BLaER1 treated with 17β-estradiol and CSF1 and Interleukin-3, amounts not matched to agents 10 nM and 100 nM (cell line): ENCODE measurements around the gene VOPP1.
"Not testable (repeated sequence)": the region's sequence is repeated elsewhere in the genome, so short reads cannot be mapped to it uniquely, and the experiment has no call there.

Source experiments
- H3K27ac ChIP-seq, 11 experiments: shearing (Covaris generic); formaldehyde crosslinking; 2 replicates each; pipeline ENCODE4 v1.8.1; 2022
- H3K27me3 ChIP-seq, 11 experiments: shearing (Covaris generic); formaldehyde crosslinking; 2 replicates each; pipeline ENCODE4 v1.8.1; 2022
- H3K36me3 ChIP-seq, 11 experiments: shearing (Covaris generic); formaldehyde crosslinking; 2 replicates each; pipeline ENCODE4 v1.8.1; 2022
- H3K4me1 ChIP-seq, 10 experiments: shearing (Covaris generic); formaldehyde crosslinking; 2 replicates each; pipeline ENCODE4 v1.8.1; 2022
- H3K4me2 ChIP-seq, 11 experiments: shearing (Covaris generic); formaldehyde crosslinking; 2 replicates each; pipeline ENCODE4 v1.8.1; 2022
- H3K4me3 ChIP-seq, 10 experiments: shearing (Covaris generic); formaldehyde crosslinking; 2 replicates each; pipeline ENCODE4 v1.8.1; 2022
- H3K9ac ChIP-seq, 11 experiments: shearing (Covaris generic); formaldehyde crosslinking; 2 replicates each; pipeline ENCODE4 v1.8.1; 2022
- H3K9me3 ChIP-seq, 11 experiments: shearing (Covaris generic); formaldehyde crosslinking; replicated peaks in 1 of 11; 2 replicates each; pipeline ENCODE4 v1.8.1; 2022
- H4K20me1 ChIP-seq, 11 experiments: shearing (Covaris generic); formaldehyde crosslinking; 2 replicates each; pipeline ENCODE4 v1.8.1; 2022
- Cebpa-rat ChIP-seq, 11 experiments: shearing (Covaris generic); IDR thresholded peaks; 2 replicates each; pipeline ENCODE4 v1.8.1; 2022

Gene VOPP1

DNA sequence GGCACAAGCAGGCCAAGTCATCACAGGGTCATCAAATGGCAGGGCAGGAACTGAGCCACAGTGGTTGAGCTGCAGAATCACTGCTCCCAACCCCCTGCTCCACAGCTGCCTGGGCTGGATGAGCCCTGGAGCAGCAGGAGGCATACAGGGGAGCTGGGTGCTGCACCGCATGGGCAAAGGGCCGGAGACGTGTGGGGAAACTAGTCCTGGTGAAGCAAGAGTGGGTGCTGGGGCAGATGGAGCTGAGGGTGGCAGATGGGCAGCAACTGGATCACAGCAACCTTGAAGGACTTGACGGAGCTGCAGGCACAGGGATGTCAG is 16.0 kb upstream of the VOPP1 start:
- H4K20me1 ChIP-seq = no peaks in the 10 kb centered on the region; a peak in 1 of 22 replicates
- peaks cover 18 to 35% (median 31%) of the 10 kb centered on the region in 10 experiments; a peak in 19 of 20 replicates for H3K4me1 ChIP-seq
- no peaks in the 10 kb centered on the region for H3K9me3 ChIP-seq
- peak overlapping the region in 10 of 11 experiments; percentile 9 to 62 (median 28); a peak in 15 of 22 replicates for H3K4me2 ChIP-seq
- no peak overlapping the region for H3K27ac ChIP-seq
- H3K9ac ChIP-seq = no peak overlapping the region
- TF ChIP-seq Cebpa-rat (IDR thresholded peaks at IDR 0.05) = no peak
- no peaks in the 10 kb centered on the region for H3K36me3 ChIP-seq
- no peak overlapping the region for H3K4me3 ChIP-seq
- no peaks in the 10 kb centered on the region for H3K27me3 ChIP-seq

DNA sequence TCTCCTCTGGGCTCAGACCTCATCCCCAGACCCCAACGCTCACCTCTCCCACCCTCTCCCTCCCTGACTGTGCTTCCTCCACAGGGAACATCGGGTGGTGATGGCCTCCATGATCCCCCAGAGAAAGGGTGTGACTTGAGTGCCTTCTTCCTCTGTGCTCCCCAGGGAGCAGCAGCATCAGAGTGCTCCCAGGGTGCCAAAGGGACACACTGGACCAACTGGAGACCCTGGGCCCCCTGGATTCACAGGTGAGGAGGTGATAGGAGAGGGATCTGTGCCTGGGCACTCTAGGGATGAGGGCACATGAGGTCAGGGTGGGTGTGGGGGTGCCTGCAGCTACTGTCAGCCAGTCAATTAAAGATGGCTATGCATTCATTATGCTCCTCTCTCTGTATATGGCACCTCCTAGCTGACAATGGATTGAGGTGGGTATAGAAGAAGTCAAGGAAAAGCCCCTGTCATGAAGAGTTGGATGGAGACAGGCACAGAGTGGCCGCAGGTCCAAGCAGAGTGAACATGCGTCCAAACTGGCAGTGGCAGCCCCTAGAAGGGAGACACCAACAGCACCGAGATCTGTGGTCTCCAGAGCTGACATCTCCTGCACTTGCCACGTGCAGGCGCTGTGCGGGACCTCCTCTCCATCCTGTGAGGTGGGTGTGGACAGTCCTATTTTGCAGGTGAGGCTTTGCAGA is 15.5 kb upstream of the VOPP1 start:
- H3K27ac ChIP-seq = no peak overlapping the region
- no peaks in the 10 kb centered on the region for H3K36me3 ChIP-seq
- no peak for TF ChIP-seq Cebpa-rat (IDR thresholded peaks at IDR 0.05)
- H3K4me3 ChIP-seq = no peak overlapping the region
- no peaks in the 10 kb centered on the region for H3K9me3 ChIP-seq
- no peak overlapping the region for H3K9ac ChIP-seq
- no peaks in the 10 kb centered on the region for H3K27me3 ChIP-seq
- peaks cover 18 to 34% (median 28%) of the 10 kb centered on the region in 10 experiments; a peak in 19 of 20 replicates for H3K4me1 ChIP-seq
- H4K20me1 ChIP-seq = no peaks in the 10 kb centered on the region; a peak in 1 of 22 replicates
- H3K4me2 ChIP-seq = peak overlapping the region in 9 of 11 experiments; percentile 9 to 62 (median 26); a peak in 11 of 22 replicates

DNA sequence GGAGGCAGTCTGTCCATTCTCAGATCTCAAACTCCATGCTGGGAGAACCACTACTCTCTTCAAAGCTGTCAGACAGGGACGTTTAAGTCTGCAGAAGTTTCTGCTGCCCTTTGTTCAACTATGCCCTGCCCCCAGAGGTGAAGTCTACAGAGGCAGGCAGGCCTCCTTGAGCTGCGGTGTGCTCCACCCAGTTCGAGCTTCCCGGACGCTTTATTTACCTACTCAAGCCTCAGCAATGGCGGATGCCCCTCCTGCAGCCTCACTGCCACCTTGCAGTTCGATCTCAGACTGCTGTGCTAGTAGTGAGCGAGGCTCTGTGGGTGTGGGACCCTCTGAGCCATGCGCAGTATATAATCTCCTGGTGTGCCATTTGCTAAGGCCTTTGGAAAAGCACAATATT is 10.4 kb upstream of the VOPP1 start:
- not testable (repeated sequence) for H3K36me3 ChIP-seq, H4K20me1 ChIP-seq, H3K9ac ChIP-seq, H3K4me3 ChIP-seq, H3K4me2 ChIP-seq, H3K27ac ChIP-seq, H3K27me3 ChIP-seq, H3K9me3 ChIP-seq
- peaks cover 6 to 10% (median 9%) of the 10 kb centered on the region in 10 experiments; a peak in 18 of 20 replicates for H3K4me1 ChIP-seq

DNA sequence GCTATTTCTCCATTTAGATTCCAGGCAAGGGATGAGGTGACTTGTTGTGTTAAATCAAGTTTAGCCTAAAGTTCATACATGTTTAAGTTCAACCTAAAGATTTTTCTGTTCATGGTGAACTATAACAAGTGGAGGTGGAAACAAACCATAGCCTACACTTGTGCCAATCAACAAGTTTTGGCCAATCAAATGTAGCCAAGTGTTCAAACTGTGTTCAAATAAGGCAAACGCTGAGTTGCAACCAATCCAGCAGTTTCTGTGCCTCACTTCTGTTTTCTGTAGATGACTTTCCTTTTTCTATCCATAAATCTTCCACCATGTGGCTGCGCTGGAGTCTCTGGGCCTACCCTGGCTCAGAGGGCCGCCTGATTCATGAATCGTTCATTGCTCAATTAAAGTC is 4.5 kb upstream of the VOPP1 start:
- no peaks in the 10 kb centered on the region for H4K20me1 ChIP-seq
- H3K9me3 ChIP-seq = no peaks in the 10 kb centered on the region
- no peak overlapping the region for H3K4me3 ChIP-seq
- no peaks in the 10 kb centered on the region for H3K36me3 ChIP-seq
- H3K9ac ChIP-seq = no peak overlapping the region
- H3K4me1 ChIP-seq = peaks cover 20 to 24% (median 22%) of the 10 kb centered on the region in 10 experiments
- no peak for TF ChIP-seq Cebpa-rat (IDR thresholded peaks at IDR 0.05)
- no peak overlapping the region for H3K4me2 ChIP-seq
- H3K27me3 ChIP-seq = no peaks in the 10 kb centered on the region
- no peak overlapping the region for H3K27ac ChIP-seq

DNA sequence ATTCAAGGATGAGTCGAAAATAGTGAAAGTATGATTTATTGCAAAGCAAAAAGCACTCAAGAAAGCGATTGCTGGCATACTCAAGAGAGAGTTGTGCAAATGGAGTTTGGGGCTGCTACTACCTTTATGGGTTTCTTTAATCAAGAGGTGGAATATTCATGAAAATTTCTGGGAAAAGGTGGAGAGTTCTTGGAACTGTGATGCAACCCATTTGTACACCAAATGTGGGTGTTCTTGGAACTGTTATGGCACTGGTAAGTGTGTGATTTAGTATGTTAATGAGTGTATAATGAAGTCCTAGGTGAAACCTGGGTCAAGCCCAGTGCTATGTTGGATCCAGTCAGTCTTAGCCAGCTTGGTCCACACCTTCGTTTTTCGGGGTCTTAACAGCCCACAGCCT is 3.4 kb upstream of the VOPP1 start:
- Histone ChIP-seq H4K20me1 (peaks cover under 1 to 7% (median 4%) of the 10 kb centered on the region in 11 experiments; a peak in 17 of 22 replicates), H3K27me3 (no peaks in the 10 kb centered on the region), H3K4me1 (peaks cover 25 to 30% (median 28%) of the 10 kb centered on the region in 10 experiments), H3K36me3 (no peaks in the 10 kb centered on the region), H3K9me3 (no peaks in the 10 kb centered on the region), H3K4me3 (no peak overlapping the region), H3K9ac (no peak overlapping the region), H3K4me2 (no peak overlapping the region), H3K27ac (no peak overlapping the region)
- TF ChIP-seq Cebpa-rat (IDR thresholded peaks at IDR 0.05) = no peak

DNA sequence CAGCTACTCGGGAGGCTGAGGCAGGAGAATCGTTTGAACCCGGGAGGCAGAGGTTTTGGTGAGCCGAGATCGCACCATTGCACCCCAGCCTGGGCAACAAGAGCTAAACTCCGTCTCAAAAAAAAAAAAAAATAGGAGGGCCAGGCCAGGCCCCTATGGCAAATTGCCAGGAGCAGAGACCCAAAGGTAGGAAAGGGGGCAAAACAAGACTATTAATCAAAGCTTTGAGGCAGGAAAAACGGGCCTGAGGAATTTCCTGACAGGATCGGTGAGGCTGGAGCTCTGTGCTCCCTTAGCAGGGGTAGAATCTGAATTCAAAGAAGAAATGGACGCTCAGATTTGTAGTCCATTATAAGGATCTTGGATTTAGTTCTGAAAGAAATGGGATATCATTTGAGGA is 2.8 kb upstream of the VOPP1 start:
- Histone ChIP-seq H3K4me2 (peak overlapping the region in 2 of 11 experiments; percentile 90 to 96; a peak in 3 of 22 replicates), H3K27me3 (no peaks in the 10 kb centered on the region), H4K20me1 (peaks cover 7 to 13% (median 10%) of the 10 kb centered on the region in 11 experiments; a peak in 19 of 22 replicates), H3K4me1 (peaks cover 31 to 36% (median 34%) of the 10 kb centered on the region in 10 experiments), H3K27ac (no peak overlapping the region), H3K36me3 (no peaks in the 10 kb centered on the region), H3K9me3 (no peaks in the 10 kb centered on the region), H3K9ac (no peak overlapping the region), H3K4me3 (no peak overlapping the region)
- no peak for TF ChIP-seq Cebpa-rat (IDR thresholded peaks at IDR 0.05)

DNA sequence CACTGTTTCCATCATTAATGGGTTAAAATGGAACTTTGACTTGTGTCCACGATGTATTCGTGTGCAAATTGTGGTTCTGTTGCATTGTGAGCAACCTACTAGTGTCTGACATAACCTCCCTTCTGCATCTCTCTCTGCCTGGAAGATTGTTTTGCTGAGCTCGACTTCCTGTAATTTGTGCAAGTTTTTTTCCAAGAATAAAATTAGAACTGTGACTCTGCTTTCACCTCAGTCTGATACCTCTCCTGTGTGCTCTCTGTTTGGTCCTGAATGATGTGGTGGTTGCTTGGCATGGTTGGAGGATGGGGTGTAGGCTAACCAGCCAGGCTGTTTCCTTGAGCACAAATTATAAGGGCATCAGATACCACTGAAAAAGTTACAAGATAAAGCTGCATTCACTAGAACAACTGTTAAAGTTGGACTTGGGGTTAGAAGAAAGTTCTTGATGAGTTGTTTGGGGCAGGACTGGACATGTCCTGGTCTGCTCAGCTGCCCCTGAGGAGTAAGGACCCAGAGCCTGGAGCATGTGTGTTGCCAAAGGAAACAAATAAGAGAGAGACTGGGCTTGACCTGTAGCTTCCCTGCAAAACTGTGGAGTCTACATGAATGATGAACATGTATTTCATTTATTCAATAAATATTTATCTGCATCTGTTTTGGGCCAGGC is 1.9 kb upstream of the VOPP1 start:
- Histone ChIP-seq H3K27ac (peak overlapping the region in 4 of 11 experiments; percentile 21 to 94 (median 92); a peak in 5 of 22 replicates), H3K36me3 (no peaks in the 10 kb centered on the region)

DNA sequence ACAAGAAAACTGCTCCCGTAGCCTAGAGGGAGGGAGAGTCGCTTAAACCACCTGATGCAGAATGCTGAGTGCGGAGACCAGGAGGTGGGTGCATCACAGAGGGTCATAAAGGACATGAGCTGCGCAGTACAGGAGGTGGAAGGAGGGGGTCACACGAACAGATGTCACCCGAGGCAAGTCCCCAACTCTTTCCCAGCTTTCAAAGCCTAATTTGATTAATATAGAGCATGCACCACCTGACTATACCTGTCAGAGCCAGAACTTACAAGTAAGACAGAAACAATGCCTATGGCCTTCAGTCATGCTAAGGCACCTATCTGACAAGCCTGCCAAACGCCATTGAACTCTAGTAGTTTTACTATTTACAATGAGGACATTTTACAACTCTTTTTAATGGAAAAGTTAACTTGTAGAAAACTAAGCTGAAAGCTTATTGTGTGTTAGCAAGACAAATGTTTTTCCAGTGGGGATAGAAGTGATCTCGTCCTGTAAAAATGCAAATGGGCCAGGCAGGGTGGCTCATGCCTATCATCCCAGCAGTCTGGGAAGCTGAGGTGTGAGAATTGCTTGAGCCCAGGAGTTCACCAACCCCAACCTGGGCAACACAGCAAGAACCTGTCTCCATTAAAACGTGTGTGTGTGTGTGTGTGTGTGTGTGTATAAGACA is 1.1 kb upstream of the VOPP1 start:
- H3K4me1 ChIP-seq = peaks cover 49 to 53% (median 51%) of the 10 kb centered on the region in 10 experiments

More for the DNA sequence above, 1.9 kb upstream of the VOPP1 start:
- H3K27me3 ChIP-seq = no peaks in the 10 kb centered on the region
- TF ChIP-seq Cebpa-rat (IDR thresholded peaks at IDR 0.05) = no peak
- 0 out of 20 replicates have a peak overlapping the region, but pooled peaks of 1 of the 10 experiments have one; percentile 95 for H3K4me3 ChIP-seq
- H3K9me3 ChIP-seq = no peaks in the 10 kb centered on the region
- H3K4me1 ChIP-seq = peaks cover 40 to 45% (median 43%) of the 10 kb centered on the region in 10 experiments
- peak overlapping the region in 3 of 11 experiments; percentile 20 to 93 (median 93); a peak in 5 of 22 replicates for H3K9ac ChIP-seq
- H3K4me2 ChIP-seq = peak overlapping the region; percentile 85 to 99 (median 93)
- peaks cover 16 to 22% (median 19%) of the 10 kb centered on the region in 11 experiments; a peak in 20 of 22 replicates for H4K20me1 ChIP-seq

More for the DNA sequence above, 1.1 kb upstream of the VOPP1 start:
- H3K9ac ChIP-seq = peak overlapping the region; percentile 91 to 96 (median 93); a peak in 19 of 22 replicates
- peak overlapping the region; percentile 85 to 98 (median 91); a peak in 19 of 20 replicates for H3K4me3 ChIP-seq
- peak overlapping the region; percentile 80 to 94 (median 93); a peak in 19 of 22 replicates for H3K27ac ChIP-seq
- no peaks in the 10 kb centered on the region for H3K27me3 ChIP-seq
- TF ChIP-seq Cebpa-rat (IDR thresholded peaks at IDR 0.05) = no peak
- H3K4me2 ChIP-seq = peak overlapping the region; percentile 85 to 99 (median 93)
- peaks cover 21 to 30% (median 28%) of the 10 kb centered on the region in 11 experiments; a peak in 20 of 22 replicates for H4K20me1 ChIP-seq
- 0 out of 22 replicates have a peak, but pooled peaks cover 0 to 1% (median 0%) of the 10 kb centered on the region in 11 experiments for H3K36me3 ChIP-seq
- no peaks in the 10 kb centered on the region for H3K9me3 ChIP-seq
